COLO668 (cell line): ENCODE measurements around the gene LIMS2.
A peak's percentile ranks its signal among the peaks of the same experiment; 100 is the strongest.

Source experiments
- DNase-seq: peaks from one replicate; lab custom pipeline; 2025; ENCODE audit not compliant: unreplicated experiment; lab: John Stamatoyannopoulos, UW

Gene LIMS2

GRCh38 chr2:127701651-127702394 lies 26.5 kb upstream of the LIMS2 start:
- DNase-seq: peak; percentile 90

GRCh38 chr2:127701193-127701650 lies 25.9 kb upstream of the LIMS2 start, which contains the start of gene SFT2D3:
TSS of gene SFT2D3 (plus strand) at chr2:127701497. CDS start at chr2:127701529, 32 bp downstream.
- DNase-seq: peak; percentile 95

GRCh38 chr2:127700527-127701192 lies 25.3 kb upstream of the LIMS2 start:
- peak; percentile 90 for DNase-seq

GRCh38 chr2:127698553-127699355 lies 23.4 kb upstream of the LIMS2 start:
- no peak for DNase-seq

DNA sequence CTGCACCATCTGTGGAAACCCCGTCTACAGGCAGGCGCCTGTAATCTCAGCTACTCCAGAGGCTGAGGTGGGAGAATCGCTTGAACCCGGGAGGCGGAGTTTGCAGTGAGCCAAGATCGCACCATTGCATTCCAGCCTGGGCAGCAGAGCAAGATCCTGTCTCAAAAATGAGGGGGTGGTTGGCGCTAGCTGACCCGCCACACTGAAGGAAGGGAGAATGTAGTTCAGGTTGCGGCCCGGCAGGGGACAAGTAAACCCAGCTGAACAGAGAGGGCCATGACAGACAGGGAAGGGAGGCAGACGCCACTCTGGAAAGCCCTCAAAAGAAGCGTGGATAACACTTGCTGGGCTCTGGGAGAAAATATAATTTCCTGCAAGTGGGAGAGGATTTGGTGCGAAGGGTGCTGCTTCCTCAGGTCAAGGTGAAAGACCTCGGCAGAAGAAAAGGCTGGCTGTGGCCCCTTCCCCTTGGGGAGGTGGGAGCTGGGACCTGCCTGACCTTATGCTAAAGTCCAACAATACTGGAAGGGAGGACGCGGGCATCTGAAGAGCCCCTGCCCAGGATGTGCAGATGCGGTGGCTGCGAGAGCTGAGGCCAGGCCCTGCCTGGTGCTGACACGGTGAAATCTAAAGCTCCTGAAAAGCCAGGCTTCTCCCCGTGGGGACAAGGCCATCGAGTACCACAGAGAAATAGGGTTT lies 22.3 kb upstream of the LIMS2 start:
- no peak for DNase-seq

DNA sequence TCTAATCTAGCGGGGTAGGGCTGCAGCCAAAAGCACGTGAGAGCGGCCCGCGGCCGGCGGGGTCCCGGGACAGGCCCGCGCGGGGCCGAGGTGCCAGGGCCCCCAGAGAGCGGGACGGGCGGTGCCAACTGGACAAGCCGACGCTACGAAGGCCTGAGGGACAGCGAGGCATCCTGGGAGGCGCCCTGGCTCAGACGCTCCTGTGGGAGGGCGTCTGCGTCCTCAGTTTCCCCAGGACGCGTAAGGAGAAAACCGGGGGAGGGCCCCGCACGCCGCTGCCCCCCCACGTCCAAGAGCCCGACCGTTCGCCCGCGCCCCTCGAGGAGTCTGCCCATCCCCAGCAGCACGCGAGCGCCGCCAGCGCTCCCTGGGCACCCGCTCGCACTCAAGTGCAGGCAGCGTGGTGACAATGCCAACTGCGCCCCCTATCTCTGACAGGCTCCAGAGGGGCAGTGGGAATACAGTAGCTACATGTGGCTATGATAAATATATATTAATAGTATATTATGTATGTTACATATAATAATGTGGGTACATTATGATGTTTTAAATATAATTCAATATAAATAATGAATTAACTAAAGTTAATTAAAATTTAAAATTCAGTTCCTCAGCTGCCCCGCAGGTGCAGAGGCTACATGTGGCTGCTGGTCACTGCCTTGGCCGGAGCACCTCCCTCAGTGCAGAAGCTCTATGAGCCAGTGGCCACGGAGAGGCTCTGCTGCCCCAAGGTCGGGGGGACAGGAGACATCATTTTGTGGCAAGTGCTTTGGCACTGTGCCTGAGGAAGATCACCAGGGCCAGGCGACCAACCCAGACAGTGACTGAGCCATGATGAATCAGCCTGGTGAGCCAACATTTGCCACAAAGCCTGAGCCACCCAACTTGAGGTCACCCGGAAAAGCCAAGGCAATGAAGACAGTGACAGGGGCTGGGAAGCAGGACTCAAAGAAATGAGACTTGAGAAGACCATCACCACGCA lies 20.5 kb upstream of the LIMS2 start:
- DNase-seq: peak; percentile 81

DNA sequence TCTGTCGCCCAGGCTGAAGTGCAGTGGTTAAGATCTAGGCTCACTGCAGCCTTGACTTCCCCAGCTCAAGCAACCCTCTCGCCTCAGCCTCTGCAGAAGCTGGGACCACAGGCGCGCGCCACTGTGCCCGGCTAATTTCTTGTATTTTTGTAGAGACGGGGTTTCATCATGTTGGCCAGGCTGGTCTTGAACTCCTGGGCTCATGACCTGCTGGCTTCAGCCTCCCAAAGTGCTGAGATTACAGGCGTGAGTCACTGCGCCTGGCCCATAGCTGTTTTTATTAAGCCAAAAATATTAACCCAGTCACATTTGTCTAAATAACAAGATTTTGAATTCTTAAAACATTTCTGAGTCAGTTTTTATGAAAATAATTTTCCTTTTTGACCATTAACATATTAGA lies 19.7 kb upstream of the LIMS2 start:
- no peak for DNase-seq

- DNase-seq: no peak
Observed at GRCh38 chr2:127690696-127691095, 15.4 kb upstream of the LIMS2 start.

DNA sequence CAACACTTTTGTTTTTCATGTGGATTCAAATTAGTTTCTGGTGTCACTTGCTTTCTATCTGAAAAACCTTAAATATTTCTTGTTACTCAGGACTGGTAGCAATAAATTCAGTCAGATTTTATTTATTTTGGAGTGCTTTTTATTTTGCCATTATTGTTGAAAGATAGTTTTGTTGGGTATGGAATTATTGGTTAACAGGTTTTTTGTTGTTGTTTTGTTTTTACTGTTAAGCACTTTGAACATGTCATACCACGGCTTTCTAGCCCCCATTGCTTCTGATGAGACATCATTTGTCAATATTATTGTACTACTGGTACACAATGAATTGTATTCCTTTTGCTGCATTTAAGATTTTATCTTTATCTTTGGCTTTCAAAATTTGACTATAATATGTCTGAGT lies 13.1 kb upstream of the LIMS2 start:
- no peak for DNase-seq

DNA sequence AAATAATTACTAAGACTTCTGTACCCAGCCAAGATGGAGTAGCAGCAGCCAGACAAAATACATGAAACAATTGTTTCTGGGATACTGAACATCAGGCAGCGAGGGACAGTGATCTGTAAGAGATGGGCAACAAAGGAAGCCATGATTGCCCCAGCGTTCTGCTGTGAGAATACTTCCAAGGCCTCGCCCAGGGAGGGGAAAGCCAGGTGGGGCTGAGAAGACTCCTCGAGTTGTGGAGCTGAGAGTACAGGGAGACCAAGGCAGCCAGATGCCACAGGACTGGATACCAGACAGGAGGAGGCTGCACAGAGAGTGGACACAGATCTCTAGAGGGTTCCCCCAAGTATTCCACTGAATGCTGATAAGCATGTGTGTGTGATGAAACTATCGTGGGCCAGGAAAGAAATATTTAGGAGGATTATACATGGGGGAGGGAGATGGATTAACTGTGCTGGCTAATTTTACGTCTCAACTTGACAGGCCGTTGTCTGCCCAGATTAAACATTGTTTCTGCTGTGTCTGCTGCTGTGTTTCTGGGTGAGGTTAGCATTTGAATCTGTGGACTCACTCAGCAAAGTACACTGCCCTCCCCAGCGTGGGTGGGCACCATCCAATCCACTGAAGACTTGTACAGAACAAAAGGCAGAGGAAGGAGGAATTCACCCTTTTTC lies 10.2 kb upstream of the LIMS2 start:
- no peak for DNase-seq

DNA sequence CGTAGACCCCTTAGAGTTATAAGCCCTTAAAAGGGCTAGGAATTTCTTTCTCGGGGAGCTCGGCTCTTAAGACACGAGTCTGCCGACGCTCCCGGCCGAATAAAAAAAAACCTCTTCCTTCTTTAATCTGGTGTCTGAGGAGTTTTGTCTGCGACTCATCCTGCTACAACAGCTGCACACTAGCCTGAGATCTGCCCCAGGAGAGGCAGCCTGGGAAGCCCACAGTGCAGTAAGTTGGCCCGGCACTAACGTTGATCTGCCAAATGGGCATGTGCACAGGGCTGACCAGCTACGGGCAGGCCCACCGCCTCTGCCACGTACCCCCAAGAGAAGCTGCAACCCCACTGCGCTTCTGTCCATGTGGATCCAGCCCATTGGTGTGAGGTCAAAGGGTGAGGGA lies 8.4 kb upstream of the LIMS2 start:
- DNase-seq: no peak

DNA sequence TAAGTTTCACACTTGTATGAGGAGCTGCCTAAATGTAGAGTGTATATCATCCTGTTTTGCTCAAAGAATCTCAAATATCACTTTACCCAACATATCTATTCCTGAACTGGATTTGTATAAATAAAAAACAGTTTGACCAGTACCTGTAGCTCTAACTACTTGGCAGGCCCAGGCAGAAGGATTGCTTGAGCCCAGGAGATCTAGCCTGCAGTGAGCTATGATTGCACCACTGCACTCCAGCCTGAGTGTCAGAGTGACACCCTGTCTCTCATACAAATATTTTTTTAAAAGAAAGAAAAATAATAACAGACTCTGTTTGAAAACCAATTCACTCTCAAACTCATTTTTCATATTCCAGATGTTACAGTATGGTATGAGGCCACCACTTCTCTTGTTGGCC lies 7.7 kb upstream of the LIMS2 start:
- DNase-seq: no peak

- DNase-seq: no peak
Observed at GRCh38 chr2:127681976-127682857, 6.9 kb upstream of the LIMS2 start.

- no peak for DNase-seq
Observed at GRCh38 chr2:127681288-127681804, 6.0 kb upstream of the LIMS2 start.

- no peak for DNase-seq
Observed at GRCh38 chr2:127680706-127681287, 5.5 kb upstream of the LIMS2 start.

DNA sequence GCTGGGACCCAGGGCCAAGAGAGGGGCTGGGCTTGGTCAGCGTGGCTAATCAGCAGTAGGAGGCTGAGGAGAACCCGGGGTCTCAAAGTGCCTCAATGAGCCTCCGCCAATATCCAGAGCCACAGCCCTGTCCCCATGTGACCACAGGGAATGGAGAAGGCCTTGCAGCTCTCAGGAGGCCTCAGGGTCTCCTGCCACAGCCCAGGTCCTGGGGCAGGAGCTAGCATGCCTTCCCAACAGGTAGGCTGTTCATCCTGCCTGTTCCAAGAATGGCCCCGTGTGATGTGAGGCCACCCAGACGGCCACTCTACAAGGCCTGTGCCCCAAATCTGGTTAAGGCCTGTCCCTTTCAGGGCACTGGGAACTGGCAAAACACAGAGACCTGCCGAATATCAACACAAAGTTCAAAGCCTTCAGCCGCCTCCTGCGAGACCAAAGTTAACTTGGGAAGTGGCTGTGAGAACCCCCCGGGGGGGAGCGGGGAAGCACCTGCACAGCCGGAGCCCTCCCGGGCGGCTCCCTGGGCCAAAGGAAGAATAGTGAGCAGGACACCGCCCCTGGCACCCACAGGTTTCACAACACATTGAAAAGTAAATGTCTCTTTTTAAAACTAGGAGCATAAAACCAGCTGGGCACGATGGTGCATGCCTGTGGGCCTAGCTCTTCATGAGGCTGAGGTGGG lies 4.5 kb upstream of the LIMS2 start:
- DNase-seq: no peak

GRCh38 chr2:127678991-127679390 lies 3.7 kb upstream of the LIMS2 start:
- no peak for DNase-seq
